ENCODE results near the gene MAPK1.
A peak's percentile ranks its signal among the peaks of the same experiment; 100 is the strongest.
"Not testable (repeated sequence)": the region's sequence is repeated elsewhere in the genome, so short reads cannot be mapped to it uniquely, and the experiment has no call there.

Gene MAPK1

DNA sequence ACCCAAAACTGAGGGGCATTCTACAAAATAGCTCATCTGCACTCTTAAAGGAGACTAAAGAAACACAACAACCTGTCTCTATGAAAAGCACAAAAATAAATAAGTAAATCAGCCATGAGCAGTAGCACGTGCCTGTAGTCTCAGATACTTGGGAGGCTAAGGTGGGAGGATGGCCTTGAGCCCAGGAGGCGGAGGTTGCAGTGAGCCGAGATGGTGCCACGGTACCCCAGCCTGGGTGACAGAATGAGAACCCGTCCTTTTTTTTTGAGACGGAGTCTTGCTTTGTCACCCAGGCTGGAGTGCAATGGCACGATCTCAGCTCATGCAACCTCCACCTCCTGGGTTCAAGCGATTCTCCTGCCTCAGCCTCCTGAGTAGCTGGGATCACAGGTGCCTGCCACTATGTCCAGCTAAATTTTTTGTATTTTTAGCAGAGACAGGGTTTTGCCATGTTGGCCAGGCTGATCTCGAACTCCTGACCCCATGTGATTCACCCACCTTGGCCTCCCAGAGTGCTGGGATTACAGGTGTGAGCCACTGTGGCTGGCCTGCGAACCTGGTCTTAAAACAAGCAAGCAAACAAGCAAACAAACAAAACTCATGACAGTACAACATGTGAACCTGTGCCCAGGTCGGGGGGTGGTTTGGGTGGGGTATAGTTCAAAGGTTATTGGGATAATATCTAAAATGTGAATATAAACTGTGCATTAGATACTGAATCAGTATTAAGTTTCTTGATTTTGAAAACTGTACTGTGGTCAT is 76.4 kb downstream of the MAPK1 start:
- DNase-seq (ENCODE audit: low read depth) = not testable (repeated sequence)

DNA sequence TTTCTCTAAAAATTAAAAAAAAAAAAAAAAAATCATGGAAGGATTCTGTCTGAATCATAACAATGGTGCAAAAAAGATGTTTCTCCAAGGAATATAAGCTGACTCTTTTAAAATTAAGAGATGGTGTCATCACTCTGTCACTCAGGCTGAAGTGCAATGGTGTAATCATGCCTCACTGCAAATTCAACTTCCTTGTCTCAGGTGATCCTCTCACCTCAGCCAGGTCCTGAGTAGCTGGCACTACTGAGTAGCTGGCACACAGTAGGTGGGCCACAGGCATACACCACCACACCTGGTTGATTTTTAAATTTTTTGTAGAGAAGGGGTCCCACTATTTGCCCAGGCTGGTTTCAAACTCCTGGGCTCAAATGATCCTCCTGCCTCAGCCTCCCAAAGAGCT is 77.1 kb downstream of the MAPK1 start:
- DNase-seq (ENCODE audit: low read depth) = no peak

DNA sequence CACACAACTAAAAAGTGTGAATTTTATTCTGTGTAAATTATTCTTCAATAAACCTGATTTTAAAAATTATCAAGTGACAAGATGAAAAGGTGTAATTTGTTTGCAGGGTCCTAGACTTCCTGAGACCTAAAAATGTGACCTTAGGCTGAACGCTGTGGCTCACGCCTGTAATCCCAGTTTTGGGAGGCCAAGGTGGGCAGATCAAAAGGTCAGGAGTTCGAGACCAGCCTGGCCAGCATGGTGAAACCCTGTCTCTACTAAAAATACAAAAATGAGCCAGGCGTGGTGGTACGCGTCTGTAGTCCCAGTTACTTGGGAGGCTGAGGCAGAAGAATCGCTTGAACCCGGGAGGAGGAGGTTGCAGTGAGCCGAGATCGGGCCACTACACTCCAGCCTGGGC is 79.9 kb downstream of the MAPK1 start:
- DNase-seq (ENCODE audit: low read depth) = not testable (repeated sequence)

DNA sequence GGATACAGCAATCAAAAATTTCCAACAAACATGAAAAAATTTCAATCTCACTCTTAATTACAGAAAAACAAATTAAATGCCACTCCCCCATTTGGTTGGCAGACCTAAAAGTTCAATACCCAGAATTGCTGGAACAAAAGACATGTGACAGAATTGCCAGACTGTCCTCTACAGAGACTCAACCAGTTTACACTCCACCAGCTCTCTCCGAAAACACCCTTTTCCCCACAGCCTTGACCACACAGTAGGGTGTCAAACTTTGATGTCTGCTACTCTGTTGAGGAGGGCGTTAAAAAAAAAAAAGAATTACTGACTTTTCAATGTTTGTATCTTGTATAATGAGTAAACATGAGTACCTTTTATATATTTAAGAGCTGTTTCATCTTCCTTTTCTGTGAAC is 87.2 kb downstream of the MAPK1 start:
- peak; percentile 14 for DNase-seq (ENCODE audit: low read depth)

DNA sequence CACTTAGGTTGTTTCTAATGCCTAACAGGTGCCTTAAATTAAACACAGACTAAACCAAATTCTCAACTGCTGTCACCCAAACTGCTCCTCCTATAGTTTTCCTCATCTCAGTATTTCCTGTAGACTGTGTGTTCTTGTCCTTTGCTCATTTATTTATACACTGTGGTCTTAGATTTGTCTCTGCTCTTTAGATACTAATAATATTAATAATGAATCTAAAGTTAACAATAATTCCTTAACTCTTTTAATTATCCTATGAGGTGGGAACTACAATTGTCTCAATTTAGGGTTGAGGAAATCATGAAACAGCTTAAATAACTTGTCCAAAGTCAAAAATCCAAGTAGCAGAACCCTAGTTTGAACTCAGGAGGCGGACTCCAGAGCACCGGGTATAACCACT is 88.0 kb downstream of the MAPK1 start:
- DNase-seq (ENCODE audit: low read depth) = no peak

DNA sequence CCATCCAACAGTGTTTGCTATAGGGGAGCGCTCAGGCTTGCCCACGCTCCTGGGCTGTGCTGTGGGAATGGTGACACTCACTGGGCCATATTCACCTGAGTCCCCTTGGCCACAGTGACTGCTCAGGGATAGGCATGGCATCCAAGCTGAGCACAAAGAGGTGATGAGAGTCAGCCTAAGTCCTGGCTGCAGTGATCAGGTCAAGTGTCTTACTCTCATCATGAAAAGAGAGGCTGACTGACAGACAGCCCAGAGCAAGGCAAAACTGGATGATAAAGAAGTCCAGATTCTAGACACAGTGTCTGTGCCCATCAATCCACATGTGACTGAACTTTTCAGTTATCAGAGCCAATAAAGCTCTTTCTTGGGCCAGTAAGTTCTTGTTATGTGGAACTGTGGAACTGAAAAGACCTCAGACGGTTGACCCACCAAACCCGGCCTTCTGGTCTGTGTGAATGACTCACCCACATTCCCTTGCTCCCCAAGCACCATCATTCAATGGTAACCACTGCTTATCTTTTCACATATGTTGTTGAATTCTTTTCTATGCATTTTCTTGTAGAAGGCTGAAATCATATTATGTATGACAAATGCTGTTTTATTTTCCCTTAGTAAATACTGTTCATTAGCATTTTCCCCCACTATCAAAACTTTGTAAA is 88.6 kb downstream of the MAPK1 start:
- no peak for DNase-seq (ENCODE audit: low read depth)

DNA sequence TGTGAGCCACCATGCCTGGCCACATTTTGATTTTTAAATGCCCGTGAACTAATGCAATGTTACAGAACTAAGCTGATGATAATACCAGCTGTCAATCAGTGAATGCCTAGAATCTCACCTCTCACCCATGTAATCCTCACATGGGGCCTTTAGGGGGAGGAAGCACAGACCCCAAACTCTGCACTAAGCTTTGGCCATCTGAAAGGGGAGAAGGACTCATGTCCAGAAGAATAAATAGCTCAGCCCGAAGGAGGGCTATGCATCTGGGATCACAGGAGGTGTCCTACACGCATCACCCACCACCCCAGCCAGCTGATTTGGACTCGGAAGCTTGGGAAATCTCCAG is 95.8 kb downstream of the MAPK1 start:
- no peak for DNase-seq (ENCODE audit: low read depth)

DNA sequence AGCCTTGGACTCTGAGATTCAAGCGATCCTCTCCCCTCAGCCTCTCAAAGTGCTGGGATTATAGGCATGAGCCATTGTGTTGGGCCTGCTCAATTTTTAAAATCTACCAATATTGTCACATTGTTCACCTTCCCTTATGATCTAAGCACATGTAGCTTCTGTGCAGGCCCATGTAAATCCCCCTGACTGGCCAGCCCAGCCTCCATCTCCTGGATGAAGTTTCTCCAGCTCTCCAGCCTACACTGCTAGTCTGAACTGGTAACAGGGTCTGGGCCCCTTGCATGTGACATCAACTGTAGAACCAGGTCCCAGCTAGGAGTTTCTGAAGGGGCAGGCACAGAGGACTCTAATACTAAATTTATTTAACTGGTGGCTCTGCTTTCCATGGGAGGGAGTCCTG is 99.0 kb downstream of the MAPK1 start:
- DNase-seq (ENCODE audit: low read depth) = no peak

DNA sequence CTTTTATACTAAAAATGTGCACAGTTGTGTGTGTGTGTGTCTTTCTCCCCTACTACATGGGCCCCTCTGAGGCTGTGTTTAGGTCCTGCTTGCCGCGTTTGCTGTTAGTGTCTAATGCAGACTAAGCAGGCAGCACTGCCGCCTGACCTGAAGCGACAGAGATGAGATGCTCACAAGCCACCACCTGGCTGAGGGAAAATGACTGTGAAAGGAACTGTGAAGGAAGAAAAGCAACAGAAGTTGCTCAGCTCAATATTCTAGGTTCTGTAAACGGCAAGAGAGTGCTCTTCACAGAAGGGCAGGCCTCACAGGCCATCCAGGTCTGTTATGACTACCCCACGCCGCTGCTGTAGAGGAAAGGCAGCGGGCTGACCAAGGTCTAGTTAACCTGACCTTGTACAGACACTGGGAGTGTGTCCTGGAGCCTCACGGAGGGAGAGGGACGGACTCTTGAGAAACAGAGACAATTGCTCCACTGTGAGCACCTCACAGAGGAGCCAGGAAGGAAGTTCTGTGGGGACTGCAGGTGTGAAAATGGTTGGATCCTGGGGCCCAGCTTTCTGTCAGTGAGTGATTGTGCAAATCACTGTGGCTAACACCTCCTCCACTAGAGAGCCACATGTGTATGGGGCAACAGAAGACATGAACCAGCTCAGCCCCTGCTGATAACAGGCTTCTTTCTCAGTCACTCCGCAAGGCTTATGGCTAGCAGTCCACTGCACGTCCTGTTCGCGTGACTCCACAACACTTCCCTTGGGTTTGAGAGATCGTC is 100.6 kb downstream of the MAPK1 start:
- peak; percentile 47 for DNase-seq (ENCODE audit: low read depth)

DNA sequence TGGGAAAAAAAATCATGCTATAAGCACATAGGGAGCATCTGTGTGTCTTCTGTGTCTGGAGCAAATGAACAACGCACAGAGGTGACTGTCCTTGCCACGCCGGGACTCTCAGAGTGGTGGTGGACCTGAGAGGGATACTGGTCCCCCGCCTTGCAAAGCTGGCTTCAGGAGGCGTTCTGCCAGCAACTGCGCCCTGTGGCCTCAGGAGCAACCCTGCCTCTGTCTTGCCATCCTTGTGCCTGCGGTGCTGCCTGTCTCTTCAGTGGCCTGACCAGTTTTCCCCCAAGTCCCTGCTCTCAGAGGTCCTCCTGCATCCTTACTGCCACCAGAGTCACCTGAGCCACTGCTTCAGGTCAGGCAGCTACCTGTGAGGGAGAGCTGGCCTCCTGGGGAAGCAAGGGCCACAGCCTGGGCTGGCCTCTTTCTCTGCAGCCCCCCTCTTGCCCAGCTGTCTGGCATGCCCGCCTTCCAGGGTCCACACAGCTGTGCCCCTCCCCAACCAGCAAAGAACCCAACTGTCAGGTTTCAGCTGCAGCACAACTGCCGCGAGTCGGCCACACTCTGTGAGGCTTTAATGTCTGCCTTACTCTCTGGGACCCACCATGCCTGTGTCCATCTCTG is 101.4 kb downstream of the MAPK1 start:
- no peak for DNase-seq (ENCODE audit: low read depth)

DNA sequence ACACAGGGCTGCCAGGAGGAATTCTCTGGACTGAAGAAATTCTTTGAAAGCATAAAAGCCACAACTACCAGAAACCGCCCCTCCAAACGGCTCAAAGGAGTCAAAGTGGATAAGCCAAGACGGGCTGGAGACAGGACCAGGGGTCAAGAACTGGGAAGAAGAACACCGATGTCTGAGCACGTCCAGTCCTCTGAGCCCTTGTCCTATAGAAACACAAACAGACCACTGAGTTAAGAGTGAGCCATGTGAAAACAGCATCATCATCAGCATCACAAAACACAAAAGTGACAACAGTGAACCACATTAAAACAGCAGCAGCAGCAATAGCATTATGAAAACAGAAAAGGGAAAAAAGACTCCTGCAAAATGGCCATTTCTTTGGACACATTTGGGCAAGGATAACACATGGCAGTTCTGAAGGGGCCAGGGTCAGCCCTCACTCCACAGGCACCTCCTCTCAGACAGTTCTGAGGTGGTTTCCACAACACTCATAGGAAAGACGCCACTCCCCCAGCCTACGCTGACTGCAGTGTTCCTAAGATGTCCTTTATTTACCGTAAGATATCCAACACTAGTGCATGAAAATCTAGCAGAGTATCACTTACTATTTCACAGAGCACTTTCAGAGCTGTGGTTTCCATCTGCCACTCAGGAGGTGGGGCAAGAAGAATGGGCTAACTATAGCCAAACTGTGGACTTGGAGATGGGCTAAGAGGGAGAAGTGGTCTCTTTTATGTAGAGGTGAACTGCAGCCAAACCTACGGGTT is 103.2 kb downstream of the MAPK1 start:
- no peak for DNase-seq (ENCODE audit: low read depth)

DNA sequence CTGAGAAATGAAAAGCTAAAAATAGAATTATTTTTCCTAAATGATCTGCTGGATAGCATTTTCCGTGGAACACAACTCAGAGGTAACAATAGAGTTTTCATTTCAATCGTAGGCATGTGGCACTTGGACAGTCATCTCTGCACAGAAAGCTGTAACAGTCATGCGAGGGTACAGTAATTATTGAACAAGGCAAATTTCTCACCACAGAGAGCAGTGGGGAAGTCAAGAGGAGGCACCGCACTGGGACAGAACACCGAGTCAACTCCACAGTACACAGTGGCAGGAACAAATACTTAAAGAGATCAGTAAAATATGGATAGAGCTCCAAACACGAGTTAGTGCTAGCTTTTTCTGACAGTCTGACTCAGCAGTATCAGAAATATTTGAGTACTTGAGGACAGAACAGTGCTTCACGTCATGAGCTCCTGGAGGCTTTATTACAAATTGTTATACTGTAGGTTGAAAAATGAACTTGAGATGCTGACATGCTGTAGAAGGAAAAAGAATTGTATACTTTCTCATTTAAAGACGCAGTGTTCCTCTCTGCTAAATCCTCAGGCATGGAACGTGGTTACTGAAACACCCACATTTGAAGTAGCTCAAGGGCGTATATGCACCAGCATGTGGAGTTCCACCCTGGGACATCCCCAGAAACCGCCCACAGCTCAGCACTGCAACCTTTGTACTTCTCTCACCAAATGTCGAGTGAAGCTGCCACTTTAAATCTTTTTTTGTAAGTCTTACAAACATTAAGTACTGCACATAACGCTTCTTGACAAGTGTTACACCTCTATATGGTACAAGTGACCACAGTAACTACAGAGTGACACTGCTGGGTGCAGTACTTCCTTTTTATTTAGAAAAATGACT is 104.5 kb downstream of the MAPK1 start:
- DNase-seq (ENCODE audit: low read depth) = peak; percentile 13

DNA sequence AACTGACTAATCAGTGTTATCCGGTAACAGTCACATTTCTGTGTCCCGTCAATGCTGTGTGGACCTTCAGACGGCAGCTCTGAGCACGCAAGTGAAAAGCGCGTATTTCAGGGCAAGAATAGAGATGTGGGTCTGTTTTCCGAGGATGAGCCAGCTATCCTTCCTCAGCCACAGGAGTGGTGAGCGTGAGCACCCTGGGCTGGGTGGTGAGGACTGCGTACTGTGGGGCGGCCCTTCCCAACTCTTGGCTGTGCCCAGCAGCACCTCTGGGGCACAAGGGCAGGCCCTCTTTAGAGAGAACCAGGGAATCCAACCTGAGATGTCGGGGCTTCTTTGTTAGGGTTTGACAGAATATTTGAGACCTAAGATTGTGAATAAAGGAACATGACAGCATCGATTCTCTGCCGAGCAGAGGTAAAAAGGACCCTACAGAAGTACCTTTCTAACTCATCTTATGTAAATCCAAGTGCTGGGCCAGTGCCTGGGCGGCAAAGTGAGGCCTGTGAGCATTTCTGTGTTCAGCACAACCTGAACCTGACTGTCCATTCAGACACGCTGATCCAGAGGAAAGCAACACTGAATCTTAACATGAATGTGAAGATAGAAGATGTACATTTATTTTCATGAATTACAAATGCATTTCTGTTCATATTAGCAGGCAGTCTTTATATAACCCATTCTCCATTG is 105.3 kb downstream of the MAPK1 start:
- no peak for DNase-seq (ENCODE audit: low read depth)

DNA sequence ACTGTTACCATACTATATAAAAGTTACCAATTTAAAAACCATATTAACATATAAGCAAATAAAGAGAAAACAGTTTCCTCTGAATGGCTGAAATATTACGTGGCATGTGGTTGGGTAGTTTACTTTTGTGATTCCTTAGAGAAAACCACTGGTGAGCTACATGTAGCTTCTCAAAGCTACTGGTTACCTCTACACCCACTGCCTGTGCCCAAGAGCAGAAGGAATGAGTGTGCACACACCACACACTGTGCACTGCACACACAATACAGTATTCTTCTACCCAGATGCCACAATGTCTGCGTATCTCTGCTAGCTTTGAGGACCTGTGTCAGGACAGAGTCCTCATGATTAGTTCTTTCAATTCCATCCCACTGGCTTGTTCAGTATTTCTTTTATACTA is 106.4 kb downstream of the MAPK1 start:
- DNase-seq (ENCODE audit: low read depth) = no peak

DNA sequence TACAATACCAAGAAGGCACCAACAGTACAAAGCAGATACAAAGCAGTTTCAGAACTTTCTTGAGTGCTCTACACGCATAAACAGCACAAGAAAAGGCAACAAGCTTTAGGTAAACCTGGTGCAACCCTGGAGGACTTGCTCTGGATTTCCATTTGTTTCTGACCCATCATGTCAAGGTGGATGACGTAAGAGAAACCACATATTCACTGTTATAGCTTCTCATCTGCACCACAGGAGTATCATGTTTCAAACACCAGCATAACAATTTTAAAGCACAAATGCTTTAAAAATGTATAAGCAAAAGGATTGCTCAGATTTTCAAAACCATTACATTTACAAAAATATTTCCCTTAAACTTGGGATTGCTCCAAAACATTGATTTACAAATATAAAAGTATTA is 106.8 kb downstream of the MAPK1 start:
- no peak for DNase-seq (ENCODE audit: low read depth)

DNA sequence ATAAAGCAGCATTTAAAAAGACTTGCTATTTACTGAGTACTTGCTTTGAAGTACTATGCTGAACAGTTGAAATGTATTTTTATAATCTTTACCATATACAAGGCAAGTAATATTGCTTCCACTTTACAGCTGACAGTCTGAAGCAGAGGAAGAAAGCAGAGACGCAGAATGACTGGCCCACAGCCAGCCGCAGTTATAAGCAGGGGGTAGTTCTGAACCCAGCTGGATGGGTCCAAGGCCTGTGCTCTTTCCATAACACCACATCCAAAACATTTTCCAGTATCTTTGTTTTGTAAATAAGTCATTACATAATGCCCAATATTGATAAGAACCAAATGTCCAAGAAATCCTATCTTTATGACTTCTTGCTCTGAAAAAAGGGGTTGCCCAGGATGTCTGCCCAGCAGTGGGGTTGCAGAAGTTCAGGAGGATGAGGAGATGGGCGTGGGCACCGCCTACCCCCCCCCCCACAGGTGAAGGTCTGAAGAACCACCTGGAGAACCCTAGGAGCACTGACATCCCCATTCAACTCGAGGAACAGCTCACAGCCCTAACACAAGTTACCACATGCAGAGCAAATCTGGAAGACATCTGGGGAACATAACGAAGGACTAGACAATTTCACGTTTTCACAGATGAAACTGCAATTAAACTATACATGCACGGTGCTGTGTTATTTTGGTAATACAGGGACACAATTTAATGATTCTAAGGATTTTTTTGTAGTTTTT is 107.6 kb downstream of the MAPK1 start:
- no peak for DNase-seq (ENCODE audit: low read depth)

DNA sequence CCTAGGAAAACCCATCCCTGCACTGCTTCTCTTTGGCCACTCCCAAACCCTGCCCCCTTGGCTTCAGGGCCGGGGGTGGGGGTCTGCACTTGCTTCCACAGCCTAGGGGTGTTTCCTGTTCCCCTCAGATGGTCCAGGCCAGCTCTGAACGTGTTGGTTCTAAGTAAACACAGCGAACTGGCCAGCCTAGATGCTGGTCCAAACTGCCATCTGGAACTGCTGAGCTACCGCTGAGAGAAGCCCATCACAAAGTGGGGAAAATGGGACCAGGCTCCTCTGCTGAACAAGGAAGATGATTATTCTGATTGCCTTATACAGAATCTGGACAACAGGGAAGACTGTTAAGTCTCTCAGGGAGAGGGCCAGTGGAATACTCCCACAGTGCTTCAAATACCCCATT is 108.4 kb downstream of the MAPK1 start:
- DNase-seq (ENCODE audit: low read depth) = no peak

DNA sequence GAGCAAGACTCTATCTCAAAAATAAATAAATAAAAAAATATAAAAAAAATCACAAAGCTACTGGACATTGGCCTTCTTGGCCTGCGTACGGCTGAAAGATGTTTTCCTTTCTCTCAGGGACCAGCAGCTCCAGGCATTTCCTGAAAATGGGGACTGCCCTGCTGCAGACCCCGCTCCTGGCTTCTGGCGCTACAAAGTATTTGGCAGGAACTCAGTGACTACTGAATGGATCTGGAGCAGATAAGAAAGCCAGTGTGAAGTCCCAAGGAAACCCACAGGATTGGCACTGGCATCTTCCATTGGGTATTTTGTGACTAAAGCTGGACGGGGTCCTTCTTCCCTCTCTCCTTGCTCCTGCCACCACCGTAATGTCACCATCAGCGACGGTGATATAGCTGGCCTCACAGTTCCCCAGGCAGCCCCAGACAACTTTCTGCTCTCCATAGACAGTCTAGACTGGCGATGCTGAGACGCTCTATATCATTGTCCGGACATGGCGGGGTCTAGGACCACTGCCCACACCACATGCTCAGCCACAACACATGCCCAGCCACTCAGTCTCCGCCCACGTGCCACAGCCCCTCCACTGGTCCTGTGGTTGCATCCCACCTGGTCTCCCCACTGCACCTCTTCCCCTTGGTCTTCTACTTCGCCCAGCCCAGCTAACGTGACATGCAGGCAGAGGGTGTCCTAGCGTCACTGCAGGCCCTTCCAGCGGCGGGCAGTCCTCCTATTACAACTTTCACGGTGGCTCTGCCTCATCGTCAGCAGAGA is 109.2 kb downstream of the MAPK1 start:
- no peak for DNase-seq (ENCODE audit: low read depth)

DNA sequence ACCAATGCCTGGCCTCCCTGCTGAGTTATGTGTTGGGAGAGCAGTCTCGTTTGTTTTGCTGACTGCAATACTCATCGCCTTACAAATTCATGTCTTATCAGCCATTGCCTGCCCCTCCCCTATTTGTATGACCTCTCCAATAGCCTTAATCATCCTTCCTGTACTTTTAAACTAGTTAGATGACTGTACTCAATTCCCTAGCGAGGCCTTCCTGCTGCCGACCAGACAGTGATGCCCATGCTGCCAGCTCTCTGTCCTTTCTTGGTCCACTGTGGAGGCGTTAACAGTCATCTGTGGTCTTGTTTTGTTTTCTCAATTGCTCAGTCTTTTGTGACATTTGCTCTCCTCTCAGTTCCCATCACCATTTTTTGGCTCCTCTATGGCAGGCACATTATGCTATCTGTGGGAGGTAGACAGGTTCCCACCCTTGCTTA is 111.6 kb downstream of the MAPK1 start:
- DNase-seq (ENCODE audit: low read depth) = no peak
